GM11168 (cell line): ENCODE measurements around the gene DAB2.

ENCODE experiments used
- in situ Hi-C: fragments of 300-500 bp; cut with MboI; formaldehyde crosslinking; loops from one replicate; pipeline ENCODE4 v1.12.0; 2022; ENCODE audit warnings: low sequenced_read_pairs; ENCODE audit not compliant: unreplicated experiment

Gene DAB2

GRCh38 chr5:39394946-39395345, 29.8 kb downstream of the DAB2 start:
- in situ Hi-C loops: no loop called here

GRCh38 chr5:39390945-39391344, 33.8 kb downstream of the DAB2 start:
- in situ Hi-C loops: no loop called here

GRCh38 chr5:39387293-39387692, 37.5 kb downstream of the DAB2 start:
- in situ Hi-C loops: no loop called here

- in situ Hi-C loops: no loop called here
Measured at GRCh38 chr5:39384271-39384670, 40.5 kb downstream of the DAB2 start.

GRCh38 chr5:39381376-39381775, 43.4 kb downstream of the DAB2 start:
- in situ Hi-C loops: no loop called here

- in situ Hi-C loops: loop anchor here (10.0 kb wide), 1 partner anchor 175 kb away; no protein-coding TSS in a partner anchor
Measured at GRCh38 chr5:39379693-39380092, 45.1 kb downstream of the DAB2 start.

GRCh38 chr5:39377613-39378012, 47.2 kb downstream of the DAB2 start:
- in situ Hi-C loops: loop anchor here (10.0 kb wide), 1 partner anchor 177 kb away; no protein-coding TSS in a partner anchor

- in situ Hi-C loops: loop anchor here (10.0 kb wide), 1 partner anchor 178 kb away; no protein-coding TSS in a partner anchor
Measured at GRCh38 chr5:39376293-39376714, 48.5 kb downstream of the DAB2 start.

- in situ Hi-C loops: loop anchor here (10.0 kb wide), 1 partner anchor 181 kb away; no protein-coding TSS in a partner anchor
Measured at GRCh38 chr5:39373791-39374190, 51.0 kb downstream of the DAB2 start.

- in situ Hi-C loops: loop anchor here (10.0 kb wide), 1 partner anchor 184 kb away; no protein-coding TSS in a partner anchor
Measured at GRCh38 chr5:39371367-39371635, 53.5 kb downstream of the DAB2 start.

GRCh38 chr5:39370555-39371366, 54.0 kb downstream of the DAB2 start:
- in situ Hi-C loops: loop anchor here (10.0 kb wide), 1 partner anchor 184 kb away; no protein-coding TSS in a partner anchor

GRCh38 chr5:39369123-39369815, 55.5 kb downstream of the DAB2 start:
- in situ Hi-C loops: no loop called here

- in situ Hi-C loops: no loop called here
Measured at GRCh38 chr5:39368116-39368515, 56.7 kb downstream of the DAB2 start.

- in situ Hi-C loops: no loop called here
Measured at GRCh38 chr5:39367711-39368110, 57.1 kb downstream of the DAB2 start.

- in situ Hi-C loops: no loop called here
Measured at GRCh38 chr5:39364367-39364766, 60.4 kb downstream of the DAB2 start, which contains the start of gene C9. Gene C9, minus strand, starts transcription at chr5:39364495. Its CDS starts 31 bp downstream, at chr5:39364464.

- in situ Hi-C loops: no loop called here
Measured at GRCh38 chr5:39363217-39363616, 61.6 kb downstream of the DAB2 start.

GRCh38 chr5:39362646-39363045, 62.1 kb downstream of the DAB2 start:
- in situ Hi-C loops: no loop called here

- in situ Hi-C loops: no loop called here
Measured at GRCh38 chr5:39361306-39361705, 63.5 kb downstream of the DAB2 start.

- in situ Hi-C loops: no loop called here
Measured at GRCh38 chr5:39360471-39361111, 64.2 kb downstream of the DAB2 start.

GRCh38 chr5:39356263-39356662, 68.5 kb downstream of the DAB2 start:
- in situ Hi-C loops: no loop called here

GRCh38 chr5:39355324-39355723, 69.5 kb downstream of the DAB2 start:
- in situ Hi-C loops: no loop called here
